Raji (cell line): ENCODE results near the gene GREB1.

Experiments
- POLR2A ChIP-seq: IDR thresholded peaks from 2 replicates; pipeline ENCODE4 v1.6.1; 2011; ENCODE audit warnings: low read depth, low read length, control low read depth; ENCODE audit not compliant: insufficient read depth

The GREB1 gene, protein sequence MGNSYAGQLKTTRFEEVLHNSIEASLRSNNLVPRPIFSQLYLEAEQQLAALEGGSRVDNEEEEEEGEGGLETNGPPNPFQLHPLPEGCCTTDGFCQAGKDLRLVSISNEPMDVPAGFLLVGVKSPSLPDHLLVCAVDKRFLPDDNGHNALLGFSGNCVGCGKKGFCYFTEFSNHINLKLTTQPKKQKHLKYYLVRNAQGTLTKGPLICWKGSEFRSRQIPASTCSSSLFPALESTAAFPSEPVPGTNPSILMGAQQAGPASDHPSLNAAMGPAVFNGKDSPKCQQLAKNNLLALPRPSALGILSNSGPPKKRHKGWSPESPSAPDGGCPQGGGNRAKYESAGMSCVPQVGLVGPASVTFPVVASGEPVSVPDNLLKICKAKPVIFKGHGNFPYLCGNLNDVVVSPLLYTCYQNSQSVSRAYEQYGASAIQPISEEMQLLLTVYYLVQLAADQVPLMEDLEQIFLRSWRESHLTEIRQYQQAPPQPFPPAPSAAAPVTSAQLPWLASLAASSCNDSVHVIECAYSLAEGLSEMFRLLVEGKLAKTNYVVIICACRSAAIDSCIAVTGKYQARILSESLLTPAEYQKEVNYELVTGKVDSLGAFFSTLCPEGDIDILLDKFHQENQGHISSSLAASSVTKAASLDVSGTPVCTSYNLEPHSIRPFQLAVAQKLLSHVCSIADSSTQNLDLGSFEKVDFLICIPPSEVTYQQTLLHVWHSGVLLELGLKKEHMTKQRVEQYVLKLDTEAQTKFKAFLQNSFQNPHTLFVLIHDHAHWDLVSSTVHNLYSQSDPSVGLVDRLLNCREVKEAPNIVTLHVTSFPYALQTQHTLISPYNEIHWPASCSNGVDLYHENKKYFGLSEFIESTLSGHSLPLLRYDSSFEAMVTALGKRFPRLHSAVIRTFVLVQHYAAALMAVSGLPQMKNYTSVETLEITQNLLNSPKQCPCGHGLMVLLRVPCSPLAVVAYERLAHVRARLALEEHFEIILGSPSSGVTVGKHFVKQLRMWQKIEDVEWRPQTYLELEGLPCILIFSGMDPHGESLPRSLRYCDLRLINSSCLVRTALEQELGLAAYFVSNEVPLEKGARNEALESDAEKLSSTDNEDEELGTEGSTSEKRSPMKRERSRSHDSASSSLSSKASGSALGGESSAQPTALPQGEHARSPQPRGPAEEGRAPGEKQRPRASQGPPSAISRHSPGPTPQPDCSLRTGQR (N-terminal part only)

DNA sequence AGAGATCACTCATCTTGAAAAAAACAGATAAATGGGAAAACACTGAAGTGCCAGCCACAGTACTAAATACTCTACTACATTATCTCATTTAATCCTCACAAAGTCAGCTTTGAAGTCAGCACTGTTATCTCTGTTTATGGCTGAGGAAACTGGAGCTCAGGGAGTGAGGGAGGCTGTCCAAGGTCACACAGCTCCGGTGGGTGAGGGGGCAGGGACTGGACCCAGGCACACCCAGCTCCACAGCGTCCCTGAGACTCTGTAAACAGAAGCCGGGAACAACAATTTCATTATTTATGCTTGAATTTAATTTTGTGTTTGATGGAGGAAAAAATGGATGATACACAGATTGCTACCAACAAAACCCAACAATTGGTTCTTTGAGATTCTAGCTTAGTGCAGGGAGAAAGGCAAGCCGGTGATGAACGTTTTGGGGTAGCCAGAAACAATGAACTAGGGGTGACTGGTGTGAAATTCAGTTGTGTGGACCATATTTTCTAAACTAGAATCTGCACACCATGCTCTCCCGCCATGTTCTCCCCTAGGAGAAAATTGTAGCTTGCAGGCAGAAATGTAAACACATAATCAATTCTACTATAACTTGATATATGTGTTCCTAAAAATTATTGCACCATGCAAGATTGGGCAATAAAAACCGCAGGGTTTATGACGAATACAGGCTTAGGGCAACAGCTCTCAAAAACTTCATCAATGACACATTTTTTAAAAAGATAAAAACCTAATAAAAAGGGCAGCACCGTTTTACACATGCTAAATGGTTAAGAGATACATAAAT lies at the start of gene GREB1:
Gene GREB1 (plus strand): TSS at position 768 of the 793 bp plus-strand sequence. CDS start 22,570 bp downstream, outside the sequence.
- no peak for TF ChIP-seq POLR2A

DNA sequence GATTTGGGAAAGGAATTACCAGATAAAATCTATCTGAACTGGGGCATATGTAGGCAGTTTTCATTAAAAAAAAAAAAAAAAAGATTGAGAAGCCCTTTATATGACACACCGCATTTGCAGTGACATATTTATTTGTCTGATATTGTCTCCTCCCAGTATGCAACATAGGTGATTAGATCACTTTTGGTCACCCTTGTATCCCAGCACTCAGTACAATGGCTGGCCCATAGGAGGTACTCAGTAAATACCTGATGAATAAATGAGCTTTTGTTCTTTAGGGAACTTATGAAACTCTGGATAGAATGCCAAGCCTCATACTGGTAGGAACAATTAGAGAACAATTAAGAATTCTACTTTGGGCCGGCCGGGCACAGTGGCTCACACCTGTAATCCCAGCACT lies 45.0 kb upstream of the GREB1 start:
- no peak for TF ChIP-seq POLR2A

DNA sequence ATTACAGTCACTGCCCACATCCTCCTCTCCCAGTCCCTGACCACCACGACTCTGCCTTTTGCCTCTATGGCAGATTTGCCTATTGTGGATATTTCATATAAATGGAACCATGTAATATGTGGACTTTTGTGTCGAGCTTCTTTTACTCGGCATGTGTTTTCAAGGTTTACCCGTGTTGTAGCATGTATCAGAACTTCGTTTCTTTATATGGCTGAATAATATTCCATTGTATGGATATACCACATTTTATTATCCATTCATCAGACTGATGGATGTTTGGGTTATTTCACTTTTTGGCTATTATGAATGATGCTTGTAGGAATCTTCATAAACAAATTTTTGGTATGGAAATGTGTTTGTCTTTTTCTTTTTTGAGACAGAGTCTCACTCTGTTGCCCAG lies 43.7 kb upstream of the GREB1 start:
- no peak for TF ChIP-seq POLR2A

DNA sequence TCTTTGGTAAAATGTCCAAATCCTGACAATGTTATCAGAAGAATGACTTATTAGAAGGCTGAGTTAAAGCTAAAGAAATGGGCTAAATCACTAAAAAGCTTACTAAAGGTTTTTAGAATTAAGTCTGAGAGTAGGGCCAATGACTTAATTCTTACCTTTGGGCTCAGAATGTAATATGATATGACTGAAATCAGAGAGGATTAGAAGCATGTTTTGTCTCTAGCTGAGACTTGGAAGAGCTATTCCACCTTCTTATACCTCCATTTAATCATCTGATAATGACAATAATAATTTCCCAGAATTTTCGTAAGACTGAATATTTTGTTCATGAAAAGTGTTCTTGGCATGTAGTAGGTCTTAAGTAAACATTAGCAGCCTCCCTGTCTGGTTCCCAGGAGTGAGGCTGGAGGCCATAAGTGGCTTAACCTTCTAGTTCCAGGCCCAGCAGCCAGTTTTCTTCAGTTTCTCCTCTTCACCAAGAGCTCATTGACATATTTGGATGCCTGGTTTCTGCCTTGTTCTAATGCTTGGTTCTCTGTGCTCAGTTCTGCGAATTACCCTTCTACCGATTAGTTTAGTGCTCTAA lies 42.4 kb upstream of the GREB1 start:
- no peak for TF ChIP-seq POLR2A

DNA sequence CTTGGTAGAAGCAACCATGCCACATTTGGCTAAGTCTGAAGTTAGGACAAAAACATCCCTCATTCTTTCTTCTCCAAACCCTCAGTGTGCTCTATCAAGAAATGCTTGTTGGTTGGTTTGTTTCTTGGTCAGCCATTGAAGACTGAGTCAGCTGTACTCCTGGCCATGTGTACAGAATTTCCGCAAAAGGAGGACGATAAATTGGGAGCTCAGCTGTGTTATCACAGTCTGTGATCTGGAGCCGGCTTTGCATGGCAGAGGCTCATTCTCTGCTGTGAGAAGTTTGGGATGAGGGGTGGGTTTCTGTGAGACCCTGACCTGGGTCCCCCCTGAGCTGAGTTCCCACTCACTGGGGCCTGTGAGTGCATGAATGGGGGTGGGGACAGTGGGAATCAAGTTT lies 41.6 kb upstream of the GREB1 start:
- TF ChIP-seq POLR2A = no peak

DNA sequence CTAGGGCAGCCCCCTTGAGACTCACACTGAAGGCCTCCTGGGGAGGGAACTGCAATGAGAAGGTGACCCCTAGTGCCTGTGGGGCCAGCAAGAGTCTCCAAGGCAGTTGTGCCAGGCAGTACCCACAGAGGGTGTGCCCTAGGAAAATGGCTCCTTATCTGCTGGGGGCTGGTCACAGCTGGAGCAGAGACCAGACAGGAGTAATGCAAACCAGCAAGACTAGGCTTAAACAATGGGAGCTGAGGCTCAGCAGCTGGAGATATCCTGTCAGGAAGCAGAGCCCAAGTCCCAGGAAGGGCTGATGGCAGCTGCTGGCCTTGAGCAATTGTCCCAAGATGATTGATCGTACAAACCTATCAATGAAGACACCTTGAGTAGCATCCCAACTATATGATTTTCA lies 41.1 kb upstream of the GREB1 start:
- TF ChIP-seq POLR2A = no peak

DNA sequence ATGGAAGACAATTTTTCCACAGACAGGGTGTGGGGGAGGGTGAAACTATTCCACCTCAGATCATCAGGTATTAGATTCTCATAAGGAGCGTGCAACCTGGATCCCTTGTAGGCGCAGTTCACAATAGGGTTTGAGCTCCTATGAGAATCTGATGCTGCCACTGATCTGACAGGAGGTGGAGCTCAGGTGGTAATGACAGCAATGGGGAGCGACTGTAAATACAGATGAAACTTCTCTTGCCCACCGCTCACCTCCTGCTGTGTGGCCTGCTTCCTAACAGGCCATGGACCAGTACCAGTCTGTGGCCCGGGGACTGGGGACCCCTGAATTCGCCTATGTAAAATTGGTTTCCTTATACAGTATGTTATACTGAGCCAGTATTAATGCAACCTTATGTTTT lies 40.6 kb upstream of the GREB1 start:
- no peak for TF ChIP-seq POLR2A

DNA sequence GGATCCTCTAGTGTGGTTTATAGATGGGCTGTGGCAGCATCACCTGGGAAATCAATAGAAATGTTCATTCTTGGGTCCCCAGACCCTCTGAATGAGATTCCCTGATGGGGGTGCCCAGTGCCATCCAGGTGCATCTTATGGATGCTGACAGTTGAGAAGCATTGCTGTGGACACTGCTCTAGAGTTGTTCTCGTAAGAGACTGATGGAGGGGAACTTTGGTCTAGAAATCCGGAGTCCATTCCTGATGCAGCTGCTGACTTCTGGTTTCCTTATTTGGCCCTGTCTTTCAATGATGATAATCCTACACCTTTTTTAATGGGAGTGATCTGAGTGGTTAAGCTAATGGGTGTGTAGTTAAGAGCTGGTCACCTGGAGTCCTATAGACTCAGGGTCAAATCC lies 39.5 kb upstream of the GREB1 start:
- TF ChIP-seq POLR2A = no peak

DNA sequence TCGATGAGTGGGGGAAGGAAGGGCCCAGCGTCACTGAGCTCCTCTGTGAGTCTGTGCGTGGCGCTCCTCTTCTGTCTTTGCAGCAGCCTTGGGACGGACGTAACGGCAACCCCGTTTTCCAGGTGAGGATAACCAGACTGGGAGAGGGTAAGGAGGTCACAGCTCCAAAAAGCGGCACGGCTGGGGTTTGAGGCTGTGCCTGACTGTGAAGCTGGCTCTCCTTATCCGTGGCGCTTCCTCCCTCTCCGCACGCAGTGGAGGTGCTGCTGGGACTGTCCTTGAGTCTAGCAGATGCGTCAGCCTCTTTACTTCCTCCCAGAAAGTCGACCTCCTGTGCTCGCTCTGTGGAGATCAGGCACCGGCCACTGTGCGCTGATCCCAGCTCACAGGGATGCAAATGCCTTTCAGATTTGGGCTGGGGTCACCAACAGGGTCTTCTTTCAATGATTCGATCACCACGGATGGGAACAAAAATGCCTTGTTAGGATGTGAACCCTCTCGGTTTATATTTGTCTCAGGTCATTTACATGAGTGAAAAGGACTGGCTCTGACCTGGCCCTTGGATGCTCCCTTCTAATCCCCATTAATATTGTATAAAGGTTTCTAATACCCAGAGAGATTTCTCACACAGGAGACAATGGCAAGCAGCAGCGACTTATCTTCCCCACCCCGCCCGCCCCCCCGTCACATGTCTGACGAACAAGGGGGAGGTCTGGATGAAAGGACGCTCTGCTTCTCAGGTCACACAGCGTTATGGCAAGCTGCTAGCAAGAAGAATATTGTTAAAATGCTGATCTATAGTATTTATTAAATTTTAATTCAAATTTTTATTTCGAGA lies 37.8 kb upstream of the GREB1 start:
- no peak for TF ChIP-seq POLR2A

DNA sequence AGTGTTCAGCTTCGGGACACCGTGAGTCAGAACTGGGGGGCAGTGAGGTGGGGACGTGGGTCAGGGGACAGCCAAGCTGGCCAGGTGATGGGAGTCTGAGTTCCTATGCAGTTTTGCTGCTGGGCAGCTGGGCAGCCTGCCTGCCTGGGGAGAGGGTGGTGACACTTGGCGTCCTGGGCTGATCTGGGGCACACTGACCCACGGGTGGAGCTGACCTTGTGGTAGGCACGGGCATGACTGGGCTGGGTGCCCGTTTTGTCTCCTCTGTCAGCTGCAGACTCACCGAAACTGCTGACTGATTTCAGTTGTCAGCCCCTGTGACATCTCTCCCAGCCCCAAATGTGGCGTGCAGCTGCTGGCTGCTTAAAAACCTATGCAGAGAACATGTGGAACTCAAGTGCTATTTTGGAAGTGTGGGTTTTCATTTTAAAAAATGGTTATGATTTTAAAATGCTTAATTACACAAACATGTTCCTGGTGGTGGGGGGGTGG lies 35.3 kb upstream of the GREB1 start:
- no peak for TF ChIP-seq POLR2A

DNA sequence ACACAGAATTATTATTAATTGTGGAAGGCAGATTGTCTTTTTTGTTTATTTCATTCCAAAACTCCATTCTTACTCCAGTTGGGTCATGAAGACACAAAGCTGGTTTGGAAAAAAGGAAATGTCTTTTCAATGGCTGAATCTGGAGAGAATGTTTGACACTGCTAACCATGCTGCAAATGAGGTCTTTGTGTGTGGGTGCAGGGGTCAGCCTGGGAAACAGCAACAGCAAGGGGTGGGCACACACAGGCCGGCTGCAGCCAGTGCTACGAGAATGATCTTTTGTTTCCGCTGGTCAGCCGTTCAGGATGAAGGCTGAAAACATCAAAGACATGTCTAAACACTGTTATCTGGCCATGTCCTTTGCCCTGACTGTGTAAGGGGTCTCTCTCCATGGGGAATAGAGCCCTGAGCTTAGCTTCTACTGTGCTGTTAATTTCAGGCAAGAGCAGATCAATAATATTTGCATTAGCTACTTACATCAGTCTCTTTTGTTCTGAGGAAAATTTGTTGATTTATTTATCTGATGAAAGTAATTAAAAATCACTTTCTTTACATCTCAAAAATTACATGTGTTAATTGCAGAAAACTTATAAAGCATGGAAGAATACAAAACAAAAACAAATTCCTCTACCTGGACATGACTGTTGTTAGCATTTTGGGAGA lies 34.6 kb upstream of the GREB1 start:
- no peak for TF ChIP-seq POLR2A

DNA sequence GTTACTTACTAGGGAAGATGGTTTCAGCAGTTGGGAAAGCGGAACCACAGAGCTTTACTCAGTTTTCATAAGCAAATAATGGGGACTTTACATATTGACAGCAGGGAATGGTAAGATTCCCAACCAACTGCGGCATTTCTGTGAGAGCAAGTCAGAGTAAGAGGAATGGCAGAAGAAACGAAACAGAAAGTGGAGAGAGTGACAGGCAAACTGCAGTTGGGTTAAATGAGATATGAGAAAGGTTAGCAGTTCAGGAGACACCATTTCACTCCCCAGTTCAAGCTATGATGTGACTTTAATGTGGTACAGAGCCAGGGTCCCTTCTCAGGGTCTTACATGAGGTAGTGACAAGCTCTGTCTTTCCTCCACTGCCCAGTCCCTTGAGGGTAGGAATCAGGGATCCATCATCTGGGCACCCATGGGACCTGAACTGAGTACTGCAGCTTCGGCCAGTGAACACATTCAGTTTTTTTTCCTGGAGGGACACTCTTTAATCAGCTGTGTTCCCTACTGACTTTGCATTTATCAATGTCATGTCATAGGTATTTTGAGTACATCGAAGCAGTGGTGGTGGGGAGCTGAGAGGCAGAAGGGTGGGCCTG lies 33.0 kb upstream of the GREB1 start:
- no peak for TF ChIP-seq POLR2A
